NOMO-1 treated with dmso at 0.1 percent for 144 hours (cell line): ENCODE data around the gene CCL16.
"Not testable (repeated sequence)": the region's sequence is repeated elsewhere in the genome, so short reads cannot be mapped to it uniquely, and the experiment has no call there.

Experiments
- DNase-seq: peaks from one replicate; lab custom pipeline; 2025; ENCODE audit not compliant: unreplicated experiment; lab: John Stamatoyannopoulos, UW

CCL16 gene, protein sequence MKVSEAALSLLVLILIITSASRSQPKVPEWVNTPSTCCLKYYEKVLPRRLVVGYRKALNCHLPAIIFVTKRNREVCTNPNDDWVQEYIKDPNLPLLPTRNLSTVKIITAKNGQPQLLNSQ

DNA sequence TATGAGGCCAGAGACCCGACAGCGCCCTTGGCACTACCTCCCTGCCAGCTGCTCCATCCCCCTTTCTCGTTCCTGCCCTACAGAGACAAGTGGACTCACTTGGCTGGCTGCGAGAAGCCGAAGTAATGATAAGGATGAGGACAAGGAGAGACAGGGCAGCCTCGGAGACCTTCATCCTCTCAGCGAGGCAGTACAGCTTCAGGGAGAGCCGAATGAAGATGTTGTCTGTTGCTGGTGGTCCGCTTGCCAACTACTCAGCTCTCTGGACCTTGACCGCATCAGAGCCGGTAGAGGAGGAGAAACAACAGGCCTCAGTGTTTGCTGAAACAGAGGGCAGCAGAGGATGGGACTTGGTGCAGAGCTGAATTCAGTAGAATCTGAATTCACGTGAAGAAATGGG lies at the start of gene CCL16:
TSS of gene CCL16 (minus strand) at position 252 of the 400 bp plus-strand sequence. CDS start at position 175, 77 bp downstream.
- no peak for DNase-seq

DNA sequence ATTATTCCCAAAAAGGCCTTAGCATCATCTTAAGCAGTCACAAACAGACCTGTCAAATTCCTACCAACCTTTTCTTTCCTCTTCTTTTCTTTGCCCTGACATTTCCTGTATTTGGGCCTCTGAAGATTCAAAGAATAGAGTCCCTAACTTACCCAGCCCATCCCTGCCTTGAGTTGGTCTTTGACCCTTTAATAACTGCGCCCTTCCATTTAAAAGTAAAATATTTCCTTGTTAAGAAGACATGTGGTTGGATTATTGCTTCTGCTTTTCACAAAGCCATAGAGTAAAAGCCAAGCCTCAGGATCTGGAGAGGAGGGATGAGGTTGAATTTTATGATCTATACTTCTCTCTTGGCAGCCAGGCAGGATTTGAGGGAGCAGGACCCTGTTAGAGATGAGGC lies 49.7 kb upstream of the CCL16 start:
- DNase-seq = no peak

DNA sequence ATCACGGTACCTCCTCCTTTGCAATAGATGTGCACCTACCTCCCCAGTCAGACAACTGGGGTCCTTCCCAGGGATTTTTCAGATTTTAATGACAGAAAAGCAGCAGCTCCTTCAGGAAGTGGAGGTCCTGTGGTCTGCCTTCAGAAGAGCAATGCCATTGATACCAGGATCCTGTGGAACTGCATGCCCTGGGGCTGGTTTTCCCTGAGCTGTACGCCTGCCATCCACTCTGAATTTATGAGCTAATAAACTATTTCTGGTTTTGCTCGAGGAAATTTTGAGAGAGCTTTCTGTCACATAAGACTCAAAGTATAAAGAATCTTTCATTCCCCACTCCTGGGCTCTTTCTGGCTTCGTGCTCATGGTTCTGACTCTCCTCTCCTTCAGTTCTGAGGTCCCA lies 46.5 kb upstream of the CCL16 start:
- no peak for DNase-seq

DNA sequence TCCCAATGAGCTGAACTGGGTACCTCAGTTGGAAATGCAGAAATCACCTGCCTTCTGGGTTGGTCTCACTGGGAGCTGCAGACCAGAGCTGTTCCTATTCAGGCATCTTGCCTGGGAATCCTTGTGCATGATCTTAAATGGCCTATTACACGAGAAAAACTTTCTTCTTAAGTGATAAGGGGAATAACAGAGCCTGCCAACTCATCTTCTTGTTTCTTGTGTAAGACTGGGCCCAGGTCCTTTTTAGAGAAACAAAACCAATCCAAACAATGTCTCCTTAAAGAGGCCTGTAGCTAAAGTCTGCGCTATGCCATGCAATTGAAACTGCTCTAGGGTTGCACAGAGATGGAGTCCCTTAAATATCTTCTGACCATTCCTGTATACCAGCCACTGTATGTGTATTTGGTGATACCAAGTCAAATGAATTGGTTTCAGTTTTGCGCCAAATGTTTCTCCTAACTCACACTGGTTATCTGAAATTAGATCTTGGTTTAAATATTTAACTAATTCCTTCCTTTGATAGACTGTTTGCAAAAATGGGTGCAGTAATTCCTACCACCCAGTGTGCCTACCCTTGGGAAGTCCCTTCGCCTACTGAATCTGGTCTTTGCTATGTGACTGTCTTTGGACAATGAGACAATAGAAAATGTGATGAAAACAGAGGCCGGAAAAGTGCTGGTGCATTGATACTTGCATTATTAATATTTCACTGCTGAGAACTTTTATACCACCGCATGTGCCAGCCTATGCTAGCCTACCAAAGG lies 43.0 kb upstream of the CCL16 start:
- DNase-seq = no peak

DNA sequence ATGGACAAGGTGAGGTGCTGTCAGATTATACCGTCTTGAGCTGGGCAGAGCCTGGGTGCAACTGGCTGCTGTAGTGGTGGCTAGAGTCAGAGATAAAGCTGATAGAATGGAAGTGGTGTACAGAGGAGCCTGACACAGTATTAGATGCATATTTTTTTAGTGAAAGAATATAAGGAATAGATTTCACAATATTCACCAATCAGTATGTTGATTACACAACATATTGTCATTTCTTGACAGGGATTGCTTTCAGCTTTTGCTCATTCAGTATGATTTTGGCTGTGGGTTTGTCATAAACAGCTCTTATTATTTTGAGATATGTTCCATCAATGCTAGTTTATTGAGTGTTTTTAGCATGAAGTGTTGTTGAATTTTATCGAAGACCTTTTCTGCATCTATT lies 38.1 kb upstream of the CCL16 start:
- DNase-seq = no peak

DNA sequence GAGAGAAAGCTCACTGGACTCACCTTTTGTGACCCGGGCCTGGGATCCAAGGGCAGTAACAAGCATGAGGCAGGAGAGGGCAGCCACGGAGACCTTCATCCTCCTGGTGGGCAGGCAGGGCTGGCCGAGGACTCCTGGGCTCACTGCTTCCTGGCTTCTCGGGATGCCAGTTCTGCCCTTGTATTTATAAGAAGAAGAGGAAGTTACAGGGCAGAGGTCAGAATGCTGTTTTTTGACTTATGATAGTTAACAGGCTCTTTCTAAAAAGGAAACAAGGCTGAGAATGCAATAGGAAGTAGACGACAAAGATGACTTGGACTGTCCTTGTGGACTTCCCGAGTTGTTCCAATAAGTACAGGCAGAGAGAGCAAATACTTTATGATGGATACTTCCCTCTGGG lies 36.5 kb upstream of the CCL16 start, which contains the start of gene CCL23:
TSS of gene CCL23 (minus strand) at position 174 of the 400 bp plus-strand sequence. CDS start at position 99, 75 bp downstream.
- DNase-seq = peak; percentile 60

DNA sequence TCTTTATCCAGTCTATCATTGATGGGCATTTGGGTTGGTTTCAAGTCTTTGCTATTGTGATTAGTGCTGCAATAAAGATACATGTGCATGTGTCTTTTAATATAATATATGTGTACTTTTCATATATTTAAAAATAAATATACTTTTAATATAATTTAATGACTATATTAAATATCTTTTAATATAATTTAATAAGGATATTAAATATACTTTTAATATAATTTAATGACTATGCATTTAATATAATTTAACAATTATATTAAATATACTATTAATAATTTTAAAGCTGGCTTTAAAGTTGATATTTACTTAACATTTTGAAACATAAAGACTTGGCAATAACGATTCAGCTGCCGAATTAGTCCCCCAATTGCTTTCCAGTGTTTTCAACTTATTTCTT lies 35.3 kb upstream of the CCL16 start:
- no peak for DNase-seq

DNA sequence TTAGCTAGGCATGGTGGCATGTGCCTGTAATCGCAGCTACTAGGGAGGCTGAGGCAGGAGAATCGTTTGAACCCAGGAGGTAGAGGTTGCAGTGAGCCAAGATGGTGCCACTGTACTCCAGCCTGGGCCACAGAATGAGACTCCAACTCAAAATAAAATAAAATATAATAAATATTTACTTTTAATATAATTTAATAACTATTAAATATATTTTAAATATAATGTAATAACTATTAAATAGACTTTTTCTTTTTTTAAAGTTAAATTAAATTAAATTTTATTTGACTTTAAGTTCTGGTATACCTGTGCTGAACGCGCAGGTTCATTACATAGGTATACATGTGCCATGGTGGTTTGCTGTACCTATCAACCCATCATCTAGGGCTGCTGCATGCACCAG lies 34.6 kb upstream of the CCL16 start:
- DNase-seq = not testable (repeated sequence)

GRCh38 chr17:36014946-36015345 lies 33.6 kb upstream of the CCL16 start:
- DNase-seq = no peak

DNA sequence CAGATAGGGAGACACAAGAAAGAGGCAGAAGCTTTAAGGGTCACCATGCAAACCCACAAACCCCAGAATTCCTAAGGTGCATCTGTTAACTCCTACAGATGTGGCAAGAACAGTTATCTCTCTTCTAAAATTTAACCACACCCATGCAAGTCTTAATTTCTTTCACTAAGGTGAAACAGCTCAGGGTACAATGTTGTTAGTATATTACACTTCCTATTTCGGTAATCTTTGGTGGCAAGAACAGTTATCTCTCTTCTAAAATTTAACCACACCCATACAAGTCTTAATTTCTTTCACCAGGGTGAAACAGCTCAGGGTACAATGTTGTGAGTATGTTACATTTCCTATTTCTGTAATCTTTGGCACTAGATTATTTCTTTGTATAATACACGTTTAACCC lies 29.9 kb upstream of the CCL16 start:
- no peak for DNase-seq

GRCh38 chr17:36008998-36009665 lies 27.8 kb upstream of the CCL16 start:
- no peak for DNase-seq

GRCh38 chr17:36004594-36005108 lies 23.4 kb upstream of the CCL16 start:
- no peak for DNase-seq

DNA sequence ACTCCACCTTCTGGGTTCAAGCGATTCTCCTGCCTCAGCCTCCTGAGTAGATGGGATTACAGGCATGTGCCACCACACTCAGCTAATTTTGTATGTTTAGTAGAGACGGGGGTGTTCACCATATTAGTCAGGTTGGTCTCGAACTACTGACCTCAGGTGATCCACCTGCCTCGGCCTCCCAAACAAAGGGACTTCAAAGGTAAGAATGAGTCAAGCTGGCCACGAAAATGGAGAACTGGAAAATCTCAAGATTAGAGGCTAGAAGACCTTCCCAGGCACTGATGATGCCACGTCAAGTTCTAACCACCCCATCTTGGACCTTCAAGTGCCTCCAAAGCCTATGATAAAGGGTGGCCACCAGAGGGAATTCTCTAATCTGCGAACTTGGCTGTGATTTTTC lies 21.3 kb upstream of the CCL16 start:
- no peak for DNase-seq

GRCh38 chr17:36001862-36002603 lies 20.7 kb upstream of the CCL16 start:
- no peak for DNase-seq

GRCh38 chr17:36001110-36001771 lies 19.9 kb upstream of the CCL16 start, which contains the start of gene CCL15:
Gene CCL15, minus strand, starts transcription at chr17:36001553. Its CDS starts 61 bp downstream, at chr17:36001492.
- no peak for DNase-seq

DNA sequence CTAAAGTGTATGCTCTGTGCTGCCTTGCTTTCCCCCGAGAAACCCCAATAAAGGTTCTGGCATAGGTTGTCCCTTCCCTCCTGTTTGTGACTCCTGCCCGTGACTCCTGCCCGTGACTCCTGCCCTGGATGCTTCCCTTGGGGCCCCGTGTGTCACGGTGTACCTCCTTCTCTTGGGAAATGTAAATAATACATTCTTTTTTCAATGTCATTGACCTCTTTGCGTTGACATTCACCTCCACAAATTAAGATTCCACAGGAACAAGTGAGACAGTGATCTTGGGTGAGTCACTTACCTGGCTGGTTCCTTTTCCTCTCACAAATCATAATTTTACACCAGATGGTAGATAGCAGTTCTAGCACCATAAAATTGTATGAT lies 19.4 kb upstream of the CCL16 start:
- no peak for DNase-seq

GRCh38 chr17:35998756-35999155 lies 17.5 kb upstream of the CCL16 start:
- DNase-seq = no peak

- no peak for DNase-seq
Measured at GRCh38 chr17:35998018-35998545, 16.8 kb upstream of the CCL16 start.

- DNase-seq = not testable (repeated sequence)
Measured at GRCh38 chr17:35995346-35995745, 14.0 kb upstream of the CCL16 start.

GRCh38 chr17:35991075-35991474 lies 9.8 kb upstream of the CCL16 start:
- no peak for DNase-seq
